Small intestine (tissue), 16 donors: ENCODE data around the gene TMEM127. TPM values are rescaled to one million over a fixed set of nuclear protein-coding genes. Genes with fewer than 3 reads are reported as not detected.

Source experiments
- DNase-seq, 2 donors: peaks; one replicate each; pipeline versions ENCODE4 v3.0.0 to v3.0.0-alpha.2; 2013
- FAIRE-seq: peaks from 2 replicates; lab custom pipeline; 2012; peaks lifted over from hg19 to GRCh38; lab: Jason Lieb, UNC
- H3K27ac ChIP-seq, 3 donors: one replicate each; pipeline ENCODE4 v1.5.1; 2013; ENCODE audit warnings: low read length in 2 of 3, mild to moderate bottlenecking in 2 of 3, control low read depth in 1 of 3, inconsistent platforms in 1 of 3, low read depth in 1 of 3, moderate library complexity in 1 of 3
- H3K27me3 ChIP-seq, 3 donors: one replicate each; pipeline ENCODE4 v1.6.1; 2013; ENCODE audit warnings: low read length in 3 of 3, inconsistent platforms in 1 of 3; ENCODE audit not compliant: control insufficient read depth in 3 of 3, insufficient read depth in 3 of 3
- H3K36me3 ChIP-seq, 3 donors: one replicate each; pipeline ENCODE4 v1.6.1; 2013; ENCODE audit warnings: low read length in 3 of 3, inconsistent platforms in 1 of 3, low read depth in 1 of 3, mild to moderate bottlenecking in 1 of 3, moderate library complexity in 1 of 3; ENCODE audit not compliant: control insufficient read depth in 3 of 3, insufficient read depth in 2 of 3
- H3K4me1 ChIP-seq, 3 donors: one replicate each; pipeline ENCODE4 v1.6.1; 2013; ENCODE audit warnings: low read length in 2 of 3, inconsistent platforms in 1 of 3, low read depth in 1 of 3, mild to moderate bottlenecking in 1 of 3, moderate library complexity in 1 of 3; ENCODE audit not compliant: control insufficient read depth in 3 of 3, insufficient read depth in 2 of 3
- H3K4me3 ChIP-seq, 3 donors: one replicate each; pipeline ENCODE4 v1.5.1; 2013; ENCODE audit warnings: low read length in 3 of 3, control low read depth in 1 of 3, inconsistent platforms in 1 of 3, low read depth in 1 of 3, mild to moderate bottlenecking in 1 of 3, moderate library complexity in 1 of 3
- H3K9me3 ChIP-seq, 2 donors: one replicate each; pipeline ENCODE4 v1.6.1; 2013; ENCODE audit warnings: low read depth in 1 of 2, low read length in 1 of 2; ENCODE audit not compliant: control insufficient read depth in 2 of 2, insufficient read depth in 1 of 2
- WGBS, 3 donors: extraction: QIAGEN DNeasy Blood & Tissue Kit; methylation state at CpG; one replicate each; pipeline ENCODE4 v1.1.7; 2013; 5-methylcytosine and 5-hydroxymethylcytosine counted together
- long read RNA-seq, 10 donors: transcript quantifications; one replicate each; lab custom pipeline, GENCODE V29; 2026
- polyA plus RNA-seq, 4 donors: library from polyadenylated mRNA; stranded (reverse) in 3 of 4; unstranded in 1 of 4; fragments of 200-250 nt in 3 of 4; fragments of 120-200 nt in 1 of 4; gene quantifications; one replicate each; pipeline versions ENCODE4 v1.2.1 to v1.2.3, GENCODE V29; 2013
- donor health status: healthy with polysubstance abuse.
- donor health status: control.
- donor health status: control.
- donor health status: Bipolar disorder and iron deficiency.
- donor health status: healthy.

TMEM127 gene, protein sequence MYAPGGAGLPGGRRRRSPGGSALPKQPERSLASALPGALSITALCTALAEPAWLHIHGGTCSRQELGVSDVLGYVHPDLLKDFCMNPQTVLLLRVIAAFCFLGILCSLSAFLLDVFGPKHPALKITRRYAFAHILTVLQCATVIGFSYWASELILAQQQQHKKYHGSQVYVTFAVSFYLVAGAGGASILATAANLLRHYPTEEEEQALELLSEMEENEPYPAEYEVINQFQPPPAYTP
- polyA plus RNA-seq = 10 to 100 TPM; 12.1 to 47.9 (median 21.1) TPM
- long read RNA-seq, donor 1 = 0 reads
- long read RNA-seq, donor 2, full-length matches to known transcripts = 7 of 7 reads
- long read RNA-seq, donor 2, partial matches to known transcripts = 0 of 7 reads
- long read RNA-seq, donor 2, other reads (novel, unspliced or antisense) = 0 of 7 reads
- long read RNA-seq, donor 3, full-length matches to known transcripts = 8 of 14 reads
- long read RNA-seq, donor 3, partial matches to known transcripts = 6 of 14 reads
- long read RNA-seq, donor 3, other reads (novel, unspliced or antisense) = 0 of 14 reads
- long read RNA-seq, donor 4, full-length matches to known transcripts = 2 of 2 reads
- long read RNA-seq, donor 4, partial matches to known transcripts = 0 of 2 reads
- long read RNA-seq, donor 4, other reads (novel, unspliced or antisense) = 0 of 2 reads
- long read RNA-seq, donor 5, full-length matches to known transcripts = 5 of 5 reads
- long read RNA-seq, donor 5, partial matches to known transcripts = 0 of 5 reads
- long read RNA-seq, donor 5, other reads (novel, unspliced or antisense) = 0 of 5 reads
- long read RNA-seq, donor 6, full-length matches to known transcripts = 13 of 19 reads
- long read RNA-seq, donor 6, partial matches to known transcripts = 6 of 19 reads
- long read RNA-seq, donor 6, other reads (novel, unspliced or antisense) = 0 of 19 reads
- long read RNA-seq, donor 7 = 0 reads
- long read RNA-seq, donor 8, full-length matches to known transcripts = 1 of 1 reads
- long read RNA-seq, donor 8, partial matches to known transcripts = 0 of 1 reads
- long read RNA-seq, donor 8, other reads (novel, unspliced or antisense) = 0 of 1 reads
- long read RNA-seq, donor 9, full-length matches to known transcripts = 2 of 33 reads
- long read RNA-seq, donor 9, partial matches to known transcripts = 31 of 33 reads
- long read RNA-seq, donor 9, other reads (novel, unspliced or antisense) = 0 of 33 reads
- long read RNA-seq, donor 10, full-length matches to known transcripts = 17 of 23 reads
- long read RNA-seq, donor 10, partial matches to known transcripts = 6 of 23 reads
- long read RNA-seq, donor 10, other reads (novel, unspliced or antisense) = 0 of 23 reads

DNA sequence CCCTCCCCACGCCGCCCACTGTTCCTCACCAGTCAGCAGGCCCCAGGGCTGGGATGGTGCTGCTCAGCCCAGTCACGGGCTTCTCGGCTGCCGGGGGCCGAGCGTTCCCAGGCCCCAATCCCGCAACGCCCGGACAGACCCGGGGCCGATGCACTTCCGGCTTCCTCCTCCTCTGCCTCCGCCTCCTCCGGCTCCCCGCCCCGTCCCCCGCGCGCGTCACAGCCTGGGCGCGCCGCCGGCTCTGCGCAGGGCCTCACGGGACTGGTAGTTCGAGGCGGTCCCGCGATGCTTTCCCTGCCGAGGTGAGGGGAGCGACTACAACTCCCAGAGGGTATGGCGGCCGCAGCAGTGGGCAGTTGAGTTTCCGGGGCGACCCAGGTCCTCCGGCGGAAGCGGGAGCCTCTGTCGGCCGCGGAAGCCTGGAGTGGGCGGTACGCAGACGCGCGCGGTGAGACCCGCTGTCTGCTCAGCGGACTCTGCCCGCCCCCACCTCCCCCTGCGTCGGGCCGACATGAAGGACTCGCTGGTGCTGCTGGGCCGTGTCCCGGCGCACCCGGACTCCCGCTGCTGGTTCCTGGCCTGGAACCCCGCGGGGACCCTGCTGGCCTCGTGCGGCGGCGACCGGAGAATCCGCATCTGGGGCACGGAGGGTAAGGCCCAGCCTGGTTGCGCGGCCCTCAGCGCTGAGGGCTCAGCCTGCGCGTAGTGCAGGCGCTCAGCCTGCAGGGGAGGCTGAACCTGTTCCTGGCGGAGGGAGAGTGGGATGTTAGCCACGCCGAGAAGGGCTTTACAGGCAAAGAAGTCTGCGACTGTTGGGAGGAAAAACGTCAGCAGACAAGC, at the start of gene TMEM127, which contains the start of gene CIAO1:
Gene TMEM127, minus strand, starts transcription at position 158 of the 840 bp plus-strand sequence. CDS start 616 bp downstream, outside the sequence.
Gene CIAO1, plus strand, starts transcription at position 386 of the 840 bp plus-strand sequence. Its CDS starts 126 bp downstream, at position 512.
- Histone ChIP-seq H3K4me1 (peaks cover 8 to 32% (median 13%) of the 10 kb centered on the region in 3 donors), H3K27me3 (no peaks in the 10 kb centered on the region), H3K36me3 (peaks cover 5 to 38% (median 8%) of the 10 kb centered on the region in 3 donors), H3K4me3 (peak within 1 kb of the TSS; percentile 82 to 98 (median 86)), H3K27ac (peak within 1 kb of the TSS; percentile 80 to 94 (median 93)), H3K9me3 (no peaks in the 10 kb centered on the region)
- DNase-seq (peak; percentile 98 to 99), FAIRE-seq (no peak)
- 0 to 1% (median 0%) methylated on average over 51 to 81 of the region's 81 CpGs for WGBS, 3 donors

DNA sequence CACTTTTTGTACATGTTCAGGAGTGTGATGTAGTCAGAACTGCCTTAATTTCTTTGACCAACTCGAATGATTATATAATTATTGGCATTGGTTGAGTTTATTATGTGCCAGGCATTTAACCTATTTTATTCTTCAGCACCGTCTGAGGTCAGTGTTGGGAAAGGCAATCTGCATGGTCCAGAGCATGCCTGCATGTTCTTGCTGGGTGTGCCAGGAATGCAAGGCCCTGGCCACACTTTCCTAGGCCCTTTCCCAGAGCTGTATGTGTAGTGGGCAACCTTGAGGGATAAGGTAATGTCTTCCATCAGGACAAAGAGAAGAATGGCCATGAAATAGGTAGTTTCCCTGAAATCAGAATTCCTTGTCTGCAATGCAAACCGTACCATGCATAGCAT, 49.2 kb upstream of the TMEM127 start:
- FAIRE-seq = no peak
- no peaks in the 10 kb centered on the region for H3K36me3 ChIP-seq
- DNase-seq = no peak
- no peak overlapping the region for H3K4me3 ChIP-seq
- peak overlapping the region in 1 of 3 donors; percentile 27 for H3K27ac ChIP-seq
- H3K9me3 ChIP-seq = no peaks in the 10 kb centered on the region
- H3K27me3 ChIP-seq = peaks cover 0 to 28% (median 0%) of the 10 kb centered on the region in 3 donors
- H3K4me1 ChIP-seq = no peaks in the 10 kb centered on the region
- 75 to 82% (median 81%) methylated on average over 3 of the region's 3 CpGs for WGBS, 3 donors

DNA sequence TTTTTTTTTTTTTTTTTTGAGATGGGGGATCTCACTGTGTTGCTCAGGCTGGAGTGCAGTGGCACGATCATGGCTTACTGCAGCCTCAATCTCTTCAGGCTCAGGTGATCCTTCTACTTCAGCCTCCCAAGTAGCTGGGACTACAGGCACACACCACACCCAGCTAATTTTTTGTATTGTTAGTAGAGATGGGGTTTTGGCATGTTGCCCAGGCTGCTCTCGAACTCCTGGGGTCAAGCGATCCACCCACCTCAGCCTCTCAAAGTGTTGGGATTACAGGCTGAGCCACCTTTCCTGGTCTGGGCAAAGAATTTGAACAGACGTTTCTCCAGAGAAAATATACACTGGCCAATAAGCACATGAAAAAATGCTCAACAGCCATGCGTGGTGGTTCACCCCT, 42.5 kb upstream of the TMEM127 start:
- WGBS, 3 donors = 76 to 83% (median 80%) methylated on average over 5 of the region's 5 CpGs
- peaks cover 2 to 11% (median 4%) of the 10 kb centered on the region in 3 donors for H3K4me1 ChIP-seq
- H3K9me3 ChIP-seq = no peaks in the 10 kb centered on the region
- H3K27ac ChIP-seq = no peak overlapping the region
- no peak overlapping the region for H3K4me3 ChIP-seq
- peaks cover under 1 to 5% (median 4%) of the 10 kb centered on the region in 3 donors for H3K36me3 ChIP-seq
- FAIRE-seq (no peak), DNase-seq (no peak)
- H3K27me3 ChIP-seq = no peaks in the 10 kb centered on the region

DNA sequence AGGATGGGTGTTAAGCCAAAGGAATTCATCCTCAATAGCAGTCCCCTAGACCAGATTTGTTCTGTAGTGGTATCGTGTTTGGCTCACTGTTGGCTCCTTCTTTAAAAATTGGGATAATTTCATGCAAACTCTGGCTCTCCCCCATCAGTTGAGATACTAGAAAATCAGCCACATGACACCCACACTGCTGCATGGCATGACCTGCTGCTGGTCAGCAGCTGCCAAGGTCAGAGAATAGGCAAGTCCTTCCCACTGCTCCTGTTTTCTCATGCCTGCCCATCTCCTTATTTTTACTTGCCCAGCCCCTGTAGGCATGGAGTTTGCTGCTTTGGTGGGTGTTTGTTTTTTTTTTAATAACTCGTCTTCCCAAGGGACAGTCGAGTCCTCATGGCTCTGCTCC, 40.6 kb upstream of the TMEM127 start:
- FAIRE-seq = no peak
- DNase-seq = no peak
- 83 to 88% (median 86%) methylated on average over 3 of the region's 3 CpGs for WGBS, 3 donors

DNA sequence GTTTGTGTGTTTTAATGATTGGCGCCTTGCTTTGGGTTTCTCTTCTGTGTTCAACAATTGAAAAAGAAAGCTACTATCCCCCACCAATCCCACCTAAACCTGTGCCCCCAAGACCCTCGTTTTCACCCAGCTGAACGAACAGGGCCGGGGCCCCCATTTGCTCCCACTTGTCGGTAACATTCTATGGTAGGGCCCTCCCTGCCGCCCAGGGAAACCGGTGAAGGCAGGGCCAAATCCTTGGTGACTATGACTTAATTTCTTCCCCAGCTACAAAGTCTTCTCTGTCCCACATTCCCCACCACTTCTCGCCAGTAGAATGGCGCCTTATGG, 40.1 kb upstream of the TMEM127 start:
- DNase-seq (no peak), FAIRE-seq (no peak)
- H3K36me3 ChIP-seq = peaks cover 10 to 24% (median 13%) of the 10 kb centered on the region in 3 donors
- peak overlapping the region; percentile 55 to 98 (median 83) for H3K4me3 ChIP-seq
- peaks cover 2 to 11% (median 4%) of the 10 kb centered on the region in 3 donors for H3K4me1 ChIP-seq
- 15 to 20% (median 15%) methylated on average over 9 of the region's 9 CpGs for WGBS, 3 donors
- H3K27me3 ChIP-seq = no peaks in the 10 kb centered on the region
- H3K9me3 ChIP-seq = no peaks in the 10 kb centered on the region
- peak overlapping the region; percentile 56 to 86 (median 85) for H3K27ac ChIP-seq

More for the DNA sequence above, 40.6 kb upstream of the TMEM127 start:
- Histone ChIP-seq H3K36me3 (peaks cover 6 to 21% (median 9%) of the 10 kb centered on the region in 3 donors), H3K27me3 (no peaks in the 10 kb centered on the region), H3K4me3 (peak overlapping the region; percentile 55 to 98 (median 83)), H3K9me3 (no peaks in the 10 kb centered on the region), H3K27ac (peak overlapping the region in 1 of 3 donors; percentile 85), H3K4me1 (peaks cover 2 to 11% (median 4%) of the 10 kb centered on the region in 3 donors)

DNA sequence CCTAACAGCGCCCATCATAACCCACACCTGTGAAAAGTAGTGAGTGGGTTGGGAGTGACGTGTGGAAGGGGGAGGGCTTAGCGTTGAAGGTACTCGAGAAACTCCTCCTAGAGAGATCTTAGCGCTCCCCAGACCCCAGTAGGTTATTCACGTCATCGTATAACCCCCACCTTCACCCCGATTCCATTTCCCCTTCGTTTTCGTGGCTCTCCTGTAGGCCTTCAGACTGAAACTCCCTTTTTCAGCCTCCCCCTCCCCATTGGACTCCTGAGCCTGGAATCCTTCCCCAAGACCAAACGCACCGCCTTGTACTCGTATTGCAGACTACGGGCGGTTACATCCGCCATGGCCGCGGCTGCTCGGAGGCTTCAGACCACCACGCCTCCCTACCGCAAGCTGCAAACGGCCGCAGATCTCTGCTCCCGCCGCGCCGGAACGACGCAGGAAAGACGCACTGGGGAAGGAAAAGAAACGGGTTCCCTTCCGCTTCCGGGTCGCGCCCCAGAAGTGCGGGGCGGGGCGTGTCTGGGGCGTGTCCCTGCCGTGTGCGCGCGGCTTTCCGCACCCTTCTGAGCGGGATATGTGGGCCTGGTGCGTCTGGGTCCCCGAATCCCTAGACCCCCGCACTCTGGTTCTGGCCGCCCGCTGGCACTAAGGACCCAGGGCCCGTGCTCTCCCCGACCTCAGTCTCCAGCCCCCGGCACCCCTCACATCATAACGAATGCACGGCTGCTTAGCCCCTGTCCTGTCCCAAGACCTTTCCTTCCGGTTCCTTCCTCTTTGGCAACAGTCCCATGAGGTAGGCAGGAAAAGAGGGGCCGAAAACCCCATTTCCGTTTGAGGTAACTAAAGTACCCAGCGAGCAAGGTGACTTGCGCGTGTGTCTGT, 39.5 kb upstream of the TMEM127 start, which contains the start of gene SNRNP200:
Gene SNRNP200, minus strand, starts transcription at position 456 of the 888 bp plus-strand sequence. Its CDS starts 109 bp downstream, at position 347.
- H3K36me3 ChIP-seq = peaks cover 12 to 28% (median 18%) of the 10 kb centered on the region in 3 donors
- H3K27ac ChIP-seq = peak within 1 kb of the TSS; percentile 56 to 86 (median 85)
- no peak for FAIRE-seq
- no peaks in the 10 kb centered on the region for H3K9me3 ChIP-seq
- H3K27me3 ChIP-seq = no peaks in the 10 kb centered on the region
- H3K4me1 ChIP-seq = peaks cover 2 to 11% (median 4%) of the 10 kb centered on the region in 3 donors
- H3K4me3 ChIP-seq = peak within 1 kb of the TSS; percentile 55 to 98 (median 83)
- peak; percentile 91 to 94 for DNase-seq
- WGBS, 3 donors = 1% methylated on average over 58 to 61 of the region's 61 CpGs
